NCI-H2196 (cell line): ENCODE measurements around the gene ZNF850.
"Not testable (repeated sequence)": the region's sequence is repeated elsewhere in the genome, so short reads cannot be mapped to it uniquely, and the experiment has no call there.

Source experiments
- DNase-seq: peaks from one replicate; lab custom pipeline; 2025; ENCODE audit not compliant: unreplicated experiment; lab: John Stamatoyannopoulos, UW

The ZNF850 gene

GRCh38 chr19:36772311-36773222, at the start of gene ZNF850:
ZNF850 (minus strand) TSS chr19:36772807; CDS start chr19:36762606, 10,201 bp downstream.
- peak; percentile 95 for DNase-seq

GRCh38 chr19:36821758-36822157, 49.2 kb upstream of the ZNF850 start:
- no peak for DNase-seq

- DNase-seq: no peak
Measured at GRCh38 chr19:36819130-36819630, 46.6 kb upstream of the ZNF850 start.

- no peak for DNase-seq
Measured at GRCh38 chr19:36807029-36807428, 34.4 kb upstream of the ZNF850 start.

GRCh38 chr19:36805364-36805763, 32.8 kb upstream of the ZNF850 start:
- DNase-seq: no peak

GRCh38 chr19:36797786-36798108, 25.1 kb upstream of the ZNF850 start:
- no peak for DNase-seq

GRCh38 chr19:36796714-36796992, 24.0 kb upstream of the ZNF850 start:
- DNase-seq: no peak

- not testable (repeated sequence) for DNase-seq
Measured at GRCh38 chr19:36791420-36792141, 19.0 kb upstream of the ZNF850 start.

GRCh38 chr19:36775768-36776167, 3.2 kb upstream of the ZNF850 start:
- DNase-seq: no peak

GRCh38 chr19:36773223-36773579, 594 bp upstream of the ZNF850 start:
- DNase-seq: no peak

- DNase-seq: peak; percentile 81
Measured at GRCh38 chr19:36771261-36772231, 1.1 kb downstream of the ZNF850 start.

GRCh38 chr19:36750066-36750691, 22.4 kb downstream of the ZNF850 start:
- no peak for DNase-seq

GRCh38 chr19:36749613-36750012, 23.0 kb downstream of the ZNF850 start:
- not testable (repeated sequence) for DNase-seq

GRCh38 chr19:36748431-36749275, 24.0 kb downstream of the ZNF850 start:
- DNase-seq: no peak

- no peak for DNase-seq
Measured at GRCh38 chr19:36747750-36748149, 24.9 kb downstream of the ZNF850 start.

GRCh38 chr19:36745870-36746269, 26.7 kb downstream of the ZNF850 start:
- DNase-seq: no peak

- not testable (repeated sequence) for DNase-seq
Measured at GRCh38 chr19:36736166-36736565, 36.4 kb downstream of the ZNF850 start.

- DNase-seq: no peak
Measured at GRCh38 chr19:36719687-36720556, 52.7 kb downstream of the ZNF850 start.

GRCh38 chr19:36709423-36709822, 63.2 kb downstream of the ZNF850 start:
- DNase-seq: no peak
